AG09309 (cell line): ENCODE results near the gene DISP2.

Experiments
- DNase-seq: peaks from one replicate; pipeline ENCODE4 v3.0.0-alpha.2; 2010; ENCODE audit warnings: low read depth
- H3K4me3 ChIP-seq: 2 replicates; pipeline ENCODE4 v1.5.1; 2011; ENCODE audit warnings: mild to moderate bottlenecking, low read depth, low read length, moderate library complexity; ENCODE audit not compliant: control insufficient read depth
- TF ChIP-seq, protein P1 (sequence below): IDR thresholded peaks from 2 replicates; pipeline ENCODE4 v1.5.1; 2011; ENCODE audit warnings: mild to moderate bottlenecking, low read depth, low read length, inconsistent platforms; ENCODE audit not compliant: insufficient read depth, control insufficient read depth; ENCODE audit errors: missing control alignments

Gene DISP2

GRCh38 chr15:40332113-40332781 is 25.8 kb upstream of the DISP2 start:
- no peak overlapping the region for H3K4me3 ChIP-seq
- TF ChIP-seq, protein P1, sequence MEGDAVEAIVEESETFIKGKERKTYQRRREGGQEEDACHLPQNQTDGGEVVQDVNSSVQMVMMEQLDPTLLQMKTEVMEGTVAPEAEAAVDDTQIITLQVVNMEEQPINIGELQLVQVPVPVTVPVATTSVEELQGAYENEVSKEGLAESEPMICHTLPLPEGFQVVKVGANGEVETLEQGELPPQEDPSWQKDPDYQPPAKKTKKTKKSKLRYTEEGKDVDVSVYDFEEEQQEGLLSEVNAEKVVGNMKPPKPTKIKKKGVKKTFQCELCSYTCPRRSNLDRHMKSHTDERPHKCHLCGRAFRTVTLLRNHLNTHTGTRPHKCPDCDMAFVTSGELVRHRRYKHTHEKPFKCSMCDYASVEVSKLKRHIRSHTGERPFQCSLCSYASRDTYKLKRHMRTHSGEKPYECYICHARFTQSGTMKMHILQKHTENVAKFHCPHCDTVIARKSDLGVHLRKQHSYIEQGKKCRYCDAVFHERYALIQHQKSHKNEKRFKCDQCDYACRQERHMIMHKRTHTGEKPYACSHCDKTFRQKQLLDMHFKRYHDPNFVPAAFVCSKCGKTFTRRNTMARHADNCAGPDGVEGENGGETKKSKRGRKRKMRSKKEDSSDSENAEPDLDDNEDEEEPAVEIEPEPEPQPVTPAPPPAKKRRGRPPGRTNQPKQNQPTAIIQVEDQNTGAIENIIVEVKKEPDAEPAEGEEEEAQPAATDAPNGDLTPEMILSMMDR, result no peak
- DNase-seq, result no peak

DNA sequence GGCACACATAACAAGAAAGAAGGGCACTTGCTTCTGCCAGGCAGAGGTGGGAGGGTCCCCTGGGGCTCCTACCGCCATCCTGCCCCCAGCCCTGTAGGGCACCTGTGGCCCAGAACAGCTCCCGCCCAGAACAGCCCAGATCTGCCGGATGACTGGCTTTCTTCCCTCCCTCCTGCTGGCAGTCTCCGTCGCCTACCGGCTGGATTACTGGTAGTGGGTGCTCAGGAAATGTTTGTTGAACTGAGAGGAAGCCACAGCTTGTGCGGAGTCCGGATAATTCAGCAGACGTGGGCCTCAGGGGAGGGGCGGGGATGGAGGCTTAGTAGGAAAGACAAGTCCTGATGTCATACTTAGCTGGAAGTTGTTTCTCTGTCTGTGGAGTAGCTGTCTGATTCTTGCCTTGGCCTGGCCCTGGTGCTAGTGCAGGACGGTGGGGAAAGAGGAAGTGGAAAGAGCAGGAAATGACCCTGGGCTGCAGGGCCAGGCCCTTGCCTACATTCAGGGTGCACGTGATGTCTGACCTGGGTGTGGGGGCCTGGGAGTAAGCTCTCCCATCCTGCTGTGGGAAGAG is 24.0 kb upstream of the DISP2 start:
- no peak for DNase-seq
- H3K4me3 ChIP-seq, result no peak overlapping the region
- TF ChIP-seq, protein P1, result no peak

- DNase-seq, result no peak
- no peak overlapping the region for H3K4me3 ChIP-seq
- TF ChIP-seq, protein P1, result no peak
These were observed 23.5 kb upstream of the DISP2 start for GRCh38 chr15:40334541-40334940.

DNA sequence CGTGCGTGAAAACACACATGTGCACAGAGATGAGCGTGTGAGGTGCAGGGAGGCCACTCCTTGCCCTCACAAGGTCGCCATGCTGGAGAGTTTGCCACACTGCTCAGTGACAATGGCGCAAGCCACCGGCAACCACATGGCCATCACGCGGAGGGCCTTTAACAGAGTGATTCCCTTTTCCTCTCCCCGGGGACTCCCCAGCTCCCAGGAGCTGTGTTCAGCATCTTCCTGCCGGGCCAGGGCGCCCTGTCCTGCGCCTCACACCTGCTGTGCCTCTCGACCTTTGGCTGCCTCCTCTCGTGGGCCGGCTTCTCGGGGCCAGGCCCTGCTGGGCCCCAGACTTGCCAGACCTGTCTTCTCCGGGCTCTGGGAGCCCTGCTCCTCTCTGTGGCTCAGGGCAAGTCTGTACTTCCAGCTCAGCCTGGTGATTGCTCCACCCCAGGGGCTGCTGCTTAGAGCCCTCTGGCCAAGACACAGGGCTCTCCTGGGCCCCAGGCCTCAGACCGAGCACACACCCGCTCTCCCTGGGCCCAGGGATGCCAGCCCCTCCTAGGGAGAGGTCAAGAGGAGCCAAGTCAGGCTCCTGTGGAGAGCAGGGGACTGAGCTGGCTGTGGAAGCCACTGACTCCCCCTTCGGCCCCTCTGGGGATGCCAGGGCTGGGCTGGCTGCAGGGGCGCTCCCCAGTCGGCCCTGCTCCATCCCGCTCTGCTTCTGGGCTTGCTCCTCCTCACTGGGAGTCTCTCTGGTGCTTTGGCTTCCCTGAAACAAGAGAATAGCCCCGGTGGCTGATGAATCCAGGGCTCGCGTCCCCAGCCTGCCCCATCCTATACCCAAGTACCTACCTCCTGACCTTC is 22.9 kb upstream of the DISP2 start:
- no peak for DNase-seq
- no peak overlapping the region for H3K4me3 ChIP-seq
- TF ChIP-seq, protein P1, result no peak

DNA sequence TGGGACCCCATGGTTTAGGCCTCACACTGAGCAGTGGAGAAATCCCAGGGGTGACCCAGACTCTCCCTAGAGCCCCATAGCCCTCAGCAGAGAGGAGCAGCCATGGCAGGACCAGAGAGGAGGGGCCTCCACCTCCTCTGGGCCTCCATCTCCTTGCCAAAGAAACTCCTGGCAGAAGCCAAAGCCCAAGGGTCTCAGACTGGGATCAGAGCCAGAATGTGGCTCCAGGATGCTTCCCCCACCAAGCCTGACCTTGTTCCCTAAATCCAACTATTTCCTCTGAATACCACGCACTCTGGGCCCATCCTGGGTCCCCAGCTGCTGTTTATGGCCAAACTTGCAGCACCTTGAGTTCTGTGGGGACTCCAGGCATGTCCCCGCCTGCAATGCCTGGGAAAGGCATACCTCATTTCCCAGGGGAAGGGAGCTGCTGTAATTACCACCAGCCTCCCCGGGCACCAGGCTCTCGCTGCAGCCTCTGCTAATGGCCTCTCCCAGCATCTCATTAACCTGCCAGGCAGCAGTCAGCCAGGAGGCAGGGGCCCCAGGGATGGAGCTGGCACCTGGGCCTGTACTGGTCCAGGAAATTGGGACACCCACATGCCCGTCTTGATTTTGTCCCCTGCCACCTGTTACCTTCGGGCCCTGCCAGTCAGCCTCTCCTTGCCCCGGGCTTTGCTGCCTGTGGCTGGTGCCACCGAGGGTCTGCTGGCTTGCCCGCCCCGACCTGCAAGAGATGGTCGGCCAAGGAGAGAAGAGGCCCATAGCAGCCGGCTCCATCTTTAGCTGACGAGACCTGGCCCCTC is 21.9 kb upstream of the DISP2 start:
- no peak overlapping the region for H3K4me3 ChIP-seq
- no peak for DNase-seq
- TF ChIP-seq, protein P1, result no peak

- H3K4me3 ChIP-seq, result no peak overlapping the region
- no peak for DNase-seq
- TF ChIP-seq, protein P1, result no peak
These were observed 21.3 kb upstream of the DISP2 start for GRCh38 chr15:40336744-40337122.
